Activated gamma-delta T cell treated with anti-CD3 and anti-CD28 coated beads, Interleukin-2, amount 50 U/mL, for 16 hours (primary cell): ENCODE data around the gene CST11.
"Not testable (repeated sequence)": the region's sequence is repeated elsewhere in the genome, so short reads cannot be mapped to it uniquely, and the experiment has no call there.

ENCODE experiments used
- DNase-seq: peaks from one replicate; pipeline ENCODE4 v3.0.0-alpha.2; 2020; ENCODE audit warnings: low read depth

Gene CST11

GRCh38 chr20:23452776-23453175 is at the start of gene CST11:
CST11 (minus strand) TSS chr20:23452876; CDS start chr20:23452811, 65 bp downstream.
- no peak for DNase-seq

- no peak for DNase-seq
Observed at GRCh38 chr20:23501926-23502325, 49.2 kb upstream of the CST11 start.

GRCh38 chr20:23497536-23497935 is 44.9 kb upstream of the CST11 start:
- no peak for DNase-seq

GRCh38 chr20:23493172-23493772 is 40.6 kb upstream of the CST11 start:
- no peak for DNase-seq

GRCh38 chr20:23492292-23492691 is 39.6 kb upstream of the CST11 start:
- no peak for DNase-seq

- no peak for DNase-seq
Observed at GRCh38 chr20:23490817-23491216, 38.1 kb upstream of the CST11 start, which contains the start of gene CST8. CST8 (plus strand) TSS chr20:23491117; CDS start chr20:23491668, 551 bp downstream.

- DNase-seq: no peak
Observed at GRCh38 chr20:23488996-23489395, 36.3 kb upstream of the CST11 start.

GRCh38 chr20:23488470-23488869 is 35.8 kb upstream of the CST11 start:
- no peak for DNase-seq

GRCh38 chr20:23484081-23484480 is 31.4 kb upstream of the CST11 start:
- no peak for DNase-seq

GRCh38 chr20:23482138-23482537 is 29.5 kb upstream of the CST11 start:
- no peak for DNase-seq

GRCh38 chr20:23479043-23479442 is 26.4 kb upstream of the CST11 start:
- DNase-seq: no peak

- no peak for DNase-seq
Observed at GRCh38 chr20:23477223-23477622, 24.5 kb upstream of the CST11 start.

- DNase-seq: no peak
Observed at GRCh38 chr20:23476015-23476754, 23.5 kb upstream of the CST11 start.

GRCh38 chr20:23475395-23475794 is 22.7 kb upstream of the CST11 start:
- DNase-seq: no peak

- not testable (repeated sequence) for DNase-seq
Observed at GRCh38 chr20:23473293-23473692, 20.6 kb upstream of the CST11 start.

- not testable (repeated sequence) for DNase-seq
Observed at GRCh38 chr20:23472306-23472705, 19.6 kb upstream of the CST11 start.

- DNase-seq: not testable (repeated sequence)
Observed at GRCh38 chr20:23466961-23467360, 14.3 kb upstream of the CST11 start.

- DNase-seq: no peak
Observed at GRCh38 chr20:23461180-23461579, 8.5 kb upstream of the CST11 start.

- no peak for DNase-seq
Observed at GRCh38 chr20:23459461-23460150, 6.9 kb upstream of the CST11 start.

- no peak for DNase-seq
Observed at GRCh38 chr20:23456873-23457272, 4.2 kb upstream of the CST11 start.

GRCh38 chr20:23456409-23456808 is 3.7 kb upstream of the CST11 start:
- DNase-seq: no peak

GRCh38 chr20:23455639-23456038 is 3.0 kb upstream of the CST11 start:
- no peak for DNase-seq

- no peak for DNase-seq
Observed at GRCh38 chr20:23454816-23455215, 2.1 kb upstream of the CST11 start.
